GM18907 (cell line): ENCODE measurements around the gene EDC4.
"Not testable (repeated sequence)": the region's sequence is repeated elsewhere in the genome, so short reads cannot be mapped to it uniquely, and the experiment has no call there.

Experiments used
- ATAC-seq: cut with Tn5 transposase; IDR thresholded peaks from one replicate; pipeline ENCODE4 v1.9.1; 2021; ENCODE audit warnings: mild to moderate bottlenecking, moderate library complexity; ENCODE audit not compliant: unreplicated experiment

The EDC4 gene

DNA sequence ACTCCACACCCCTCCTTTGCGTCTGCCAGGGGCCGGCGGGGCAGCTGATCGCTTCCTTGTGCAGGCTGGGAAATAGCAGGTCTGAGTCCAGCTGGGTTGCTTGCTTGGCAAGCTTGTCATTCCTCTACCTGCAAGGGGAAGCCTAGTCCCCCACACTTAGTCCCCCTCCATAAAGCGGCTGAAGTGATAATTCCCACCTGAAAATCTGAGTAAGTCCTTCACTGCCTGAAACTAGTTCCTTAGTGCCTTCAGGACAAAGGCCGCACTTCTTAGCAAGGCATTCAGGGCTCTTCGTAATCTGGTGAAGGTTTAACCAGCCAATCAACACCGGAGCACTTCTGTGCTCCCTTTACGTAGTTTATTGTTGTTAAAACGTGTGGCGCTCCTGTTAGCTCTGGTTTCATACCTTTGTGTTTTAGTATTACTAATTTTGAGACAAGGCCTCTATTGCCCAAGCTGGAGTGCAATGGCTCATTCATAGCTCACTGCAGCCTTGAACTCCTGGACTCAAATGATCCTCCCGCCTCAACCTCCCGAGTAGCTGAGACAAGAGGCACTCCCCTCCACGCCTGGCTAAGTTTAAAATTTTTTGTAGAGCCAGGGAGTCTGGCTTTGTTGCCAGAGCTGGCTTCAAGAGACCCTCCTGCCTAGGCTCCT, 21.0 kb downstream of the EDC4 start:
- no peak for ATAC-seq

DNA sequence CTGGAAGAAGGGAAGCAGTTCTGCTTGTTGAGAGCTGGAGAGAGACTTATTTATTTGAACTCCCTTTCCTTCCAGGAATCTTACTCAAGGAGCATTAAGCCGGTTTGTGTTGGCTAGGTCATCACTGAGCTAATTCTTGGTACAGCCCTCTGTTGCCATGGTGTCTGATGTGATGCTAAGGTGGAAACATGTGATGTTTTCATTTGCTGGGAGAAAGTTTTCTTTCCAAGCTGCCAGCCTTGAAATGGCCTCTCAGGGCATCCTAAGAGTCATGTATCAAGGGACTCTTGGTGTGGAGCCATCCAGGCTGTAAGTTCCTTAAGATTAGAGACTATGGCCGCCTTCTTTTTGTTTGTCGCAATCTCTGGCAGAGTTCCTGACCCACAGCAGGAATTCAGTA, 24.4 kb downstream of the EDC4 start:
- no peak for ATAC-seq

DNA sequence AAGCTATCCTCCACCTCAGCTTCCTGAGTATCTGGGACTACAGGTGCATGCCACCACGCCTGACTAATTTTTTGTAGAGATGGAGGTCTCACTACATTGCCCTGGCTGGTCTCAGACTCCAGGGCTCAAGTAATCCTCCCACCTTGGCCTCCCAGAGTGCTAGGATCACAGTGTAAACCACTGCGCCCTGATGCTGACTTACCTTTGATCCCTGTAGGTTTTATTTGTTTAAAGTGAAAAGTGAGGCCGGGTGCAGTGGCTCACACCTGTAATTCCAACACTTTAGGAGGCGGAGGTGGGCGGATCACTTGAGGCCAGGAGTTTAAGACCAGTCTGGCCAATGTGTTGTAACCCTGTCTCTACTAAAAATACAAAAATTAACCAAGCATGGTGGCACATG, 28.9 kb downstream of the EDC4 start:
- ATAC-seq = no peak

DNA sequence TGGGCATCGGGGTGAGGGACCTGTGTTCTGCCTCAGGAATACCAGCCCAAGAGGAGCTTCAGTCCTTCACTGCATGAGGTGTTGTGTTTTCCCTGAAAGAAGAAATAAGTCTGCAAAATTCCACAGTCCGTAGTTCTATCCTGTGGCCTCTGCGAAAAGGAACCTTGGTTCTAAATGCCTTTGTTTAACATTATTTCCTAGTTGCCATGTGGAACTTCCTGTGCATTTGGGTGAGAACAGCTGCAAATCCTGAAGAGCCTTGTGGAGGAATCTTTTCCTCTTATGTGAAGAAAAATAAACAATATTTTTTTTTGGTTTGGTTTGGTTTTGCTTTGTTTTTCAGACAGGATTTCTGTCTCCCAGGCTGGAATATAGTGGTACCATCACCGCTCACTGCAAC, 30.0 kb downstream of the EDC4 start:
- ATAC-seq = no peak

DNA sequence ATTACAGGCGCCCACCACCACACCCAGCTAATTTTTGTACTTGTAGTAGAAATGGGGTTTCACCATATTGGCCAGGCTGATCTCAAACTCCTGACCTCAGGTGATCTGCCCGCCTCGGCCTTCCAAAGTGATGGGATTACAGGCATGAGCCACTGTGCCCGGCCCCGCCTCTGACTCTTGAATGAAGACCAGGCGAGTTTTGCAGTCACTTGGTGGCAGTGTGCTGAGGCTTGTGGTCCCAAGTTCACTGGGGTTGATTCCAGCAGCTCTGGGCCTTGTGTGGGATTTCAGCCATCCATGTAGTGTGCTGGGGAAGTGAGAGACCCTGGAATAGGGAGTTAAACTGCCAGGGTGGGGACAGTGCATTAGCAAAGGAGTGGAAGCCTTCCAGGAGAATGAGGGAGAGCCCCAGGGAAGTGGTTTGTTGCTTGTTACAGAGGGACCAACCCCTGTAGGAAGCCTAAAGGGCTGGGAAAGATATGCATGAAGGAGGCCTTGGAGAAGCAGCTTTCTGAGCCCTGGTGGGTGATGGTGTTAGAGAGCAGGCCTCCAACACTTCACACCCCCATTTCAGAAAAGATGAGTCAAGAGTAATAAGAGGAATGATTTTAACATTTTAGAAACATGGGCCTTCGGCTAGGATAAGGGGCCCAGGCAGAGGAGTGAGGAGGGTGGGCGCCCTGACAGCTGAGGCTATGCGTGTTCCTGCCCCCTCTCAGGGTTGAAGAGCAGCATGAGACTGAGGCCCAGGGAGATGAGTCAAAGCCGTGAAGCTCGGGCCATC, 34.7 kb downstream of the EDC4 start:
- ATAC-seq = no peak

DNA sequence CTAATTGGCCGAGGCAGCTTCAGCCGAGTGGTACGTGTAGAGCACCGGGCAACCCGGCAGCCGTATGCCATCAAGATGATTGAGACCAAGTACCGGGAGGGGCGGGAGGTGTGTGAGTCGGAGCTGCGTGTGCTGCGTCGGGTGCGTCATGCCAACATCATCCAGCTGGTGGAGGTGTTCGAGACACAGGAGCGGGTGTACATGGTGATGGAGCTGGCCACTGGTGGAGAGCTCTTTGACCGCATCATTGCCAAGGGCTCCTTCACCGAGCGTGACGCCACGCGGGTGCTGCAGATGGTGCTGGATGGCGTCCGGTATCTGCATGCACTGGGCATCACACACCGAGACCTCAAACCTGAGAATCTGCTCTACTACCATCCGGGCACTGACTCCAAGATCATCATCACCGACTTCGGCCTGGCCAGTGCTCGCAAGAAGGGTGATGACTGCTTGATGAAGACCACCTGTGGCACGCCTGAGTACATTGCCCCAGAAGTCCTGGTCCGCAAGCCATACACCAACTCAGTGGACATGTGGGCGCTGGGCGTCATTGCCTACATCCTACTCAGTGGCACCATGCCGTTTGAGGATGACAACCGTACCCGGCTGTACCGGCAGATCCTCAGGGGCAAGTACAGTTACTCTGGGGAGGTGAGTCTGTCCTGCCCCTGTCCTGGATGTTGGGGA, 36.3 kb downstream of the EDC4 start:
- no peak for ATAC-seq

DNA sequence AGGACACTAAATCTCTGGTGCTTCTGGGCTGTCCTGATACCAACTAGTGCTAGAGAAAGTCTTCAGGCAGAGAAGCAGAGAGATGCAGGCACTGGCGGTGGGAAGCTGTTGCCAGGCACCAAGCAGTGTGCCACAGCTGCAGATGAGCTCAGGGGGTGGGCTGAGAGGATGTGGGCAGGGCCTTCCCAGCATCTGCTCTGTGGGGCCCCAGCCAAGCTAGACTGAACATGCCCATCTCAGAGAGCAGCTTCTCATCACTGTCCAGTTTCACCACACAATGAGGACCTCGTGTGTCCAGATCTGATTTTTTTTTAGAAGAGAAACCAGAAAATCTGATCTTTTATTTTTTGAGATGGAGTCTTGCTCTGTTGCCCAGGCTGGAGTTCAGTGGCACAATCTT, 37.3 kb downstream of the EDC4 start:
- no peak for ATAC-seq

DNA sequence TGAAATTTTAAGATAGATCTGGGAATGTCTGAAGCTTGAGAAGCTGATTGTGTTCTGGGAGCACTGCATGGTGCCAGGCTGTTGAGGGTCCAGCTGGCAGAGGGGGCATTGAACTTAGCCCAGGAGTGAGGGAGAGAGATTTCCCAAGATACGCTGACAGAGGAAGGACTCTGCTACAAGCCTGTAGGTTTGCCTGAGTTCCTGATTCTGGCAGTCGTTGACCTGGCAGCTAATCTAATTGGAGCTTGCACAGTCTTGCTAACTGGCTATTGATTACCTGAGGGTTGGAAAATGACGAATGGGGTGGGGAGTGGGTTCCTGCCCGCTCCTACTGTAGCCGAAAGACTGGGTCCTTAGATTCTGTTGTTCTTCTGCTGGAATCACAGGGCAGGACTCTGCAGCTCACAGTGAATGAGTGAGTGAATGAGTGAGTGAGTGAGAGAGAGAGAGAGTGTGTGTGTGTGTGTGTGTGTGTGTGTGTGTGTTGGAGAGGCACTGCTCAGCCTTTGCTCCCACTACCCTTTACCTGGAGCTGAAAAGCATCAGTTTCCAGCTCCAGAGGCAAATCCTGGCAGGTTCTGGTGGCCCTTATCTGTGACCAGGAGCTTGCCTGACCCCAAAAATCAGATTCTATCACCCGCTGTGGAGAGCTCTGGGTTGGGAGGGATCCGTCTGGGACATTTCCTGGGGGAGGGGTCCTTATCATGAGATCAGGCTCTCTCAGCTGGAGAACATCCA, 42.1 kb downstream of the EDC4 start:
- no peak for ATAC-seq

DNA sequence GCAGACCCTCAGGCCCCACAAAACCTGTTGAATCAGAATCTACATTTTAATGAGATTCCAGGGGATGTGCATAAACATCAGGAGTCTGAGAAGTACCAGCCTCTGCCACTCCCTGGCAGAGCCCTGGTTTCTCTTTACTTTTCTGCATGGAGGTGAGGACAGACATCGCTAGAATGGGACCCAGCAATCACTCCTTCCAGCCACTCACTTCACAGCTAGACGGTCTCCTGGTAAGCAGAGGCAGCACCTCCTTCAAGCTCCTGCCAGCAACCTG, 42.6 kb downstream of the EDC4 start:
- ATAC-seq = not testable (repeated sequence)

DNA sequence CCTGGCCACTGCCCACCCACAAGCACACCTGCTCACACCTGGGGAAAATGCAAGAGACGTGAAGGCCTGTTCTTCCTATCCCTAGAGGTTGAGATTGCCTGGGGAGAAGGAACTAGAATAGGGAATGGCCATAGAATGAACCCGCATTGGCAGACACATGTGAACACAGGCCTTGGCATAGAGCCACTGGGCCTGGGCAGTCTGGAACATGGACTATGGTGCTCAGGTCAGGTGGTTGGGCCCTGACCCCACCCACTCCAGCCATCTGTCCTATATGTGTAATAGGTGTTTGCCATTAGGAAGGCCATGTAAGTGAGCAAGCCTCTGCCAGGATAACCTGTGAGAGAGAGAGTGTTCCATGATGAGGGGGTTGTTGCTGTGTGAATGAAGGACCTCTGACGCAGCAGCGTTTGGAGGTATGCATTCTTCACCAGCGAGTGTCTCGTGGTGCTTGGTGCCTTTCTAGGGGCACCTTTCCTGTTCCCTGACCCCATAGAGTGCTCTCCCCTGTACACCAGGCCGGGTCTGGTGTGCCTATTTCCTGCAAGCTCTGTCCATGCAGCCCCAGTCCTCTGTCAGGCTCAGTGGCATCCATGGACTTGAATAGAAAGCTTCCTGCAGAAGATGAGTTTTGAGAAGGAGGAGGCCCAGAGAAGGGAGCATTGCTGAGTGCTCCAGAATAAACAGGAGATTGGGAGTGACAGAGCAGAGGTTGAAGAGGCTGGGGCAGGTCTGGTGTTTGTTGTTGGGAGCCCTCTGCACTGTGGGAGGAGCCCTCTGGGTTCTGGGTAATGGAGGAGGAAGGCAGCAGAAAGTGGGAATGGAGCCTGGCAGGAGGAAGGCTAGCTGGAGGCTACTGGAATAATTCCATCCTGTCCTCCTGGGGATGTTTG, 43.2 kb downstream of the EDC4 start:
- no peak for ATAC-seq

DNA sequence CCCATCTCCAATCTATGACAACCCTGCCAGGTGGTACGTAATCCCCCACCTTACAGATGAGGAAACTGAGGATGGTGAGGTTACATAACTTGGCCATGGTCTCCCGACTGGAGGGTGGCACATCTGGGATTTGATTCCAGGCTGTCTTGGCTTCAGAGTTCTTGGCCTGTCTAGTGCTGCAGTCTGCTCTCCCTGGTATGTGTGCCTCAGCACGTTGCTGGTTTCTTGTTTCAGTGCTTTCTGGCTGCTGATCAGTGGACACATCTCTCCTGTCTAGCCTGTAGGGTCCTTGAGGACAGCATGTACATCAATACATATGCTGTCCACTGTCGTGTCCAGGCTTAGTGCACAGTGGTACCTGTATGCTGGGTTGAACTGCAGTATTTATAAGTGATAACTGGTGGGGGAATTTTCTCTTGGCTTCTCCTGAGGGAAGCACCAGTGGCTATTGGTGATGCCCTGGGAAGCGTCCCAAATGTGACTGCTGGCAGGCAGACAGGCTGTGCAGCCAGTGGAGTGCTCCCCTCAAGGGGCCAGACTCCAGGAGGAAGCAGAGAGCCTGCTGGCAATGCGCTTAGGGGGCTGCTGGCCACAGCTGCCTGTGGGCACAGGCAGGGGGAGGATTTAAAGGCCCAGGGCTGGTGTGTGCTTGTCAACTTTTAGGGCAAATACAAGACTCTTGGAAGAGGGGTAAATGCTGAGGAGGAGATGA, 44.4 kb downstream of the EDC4 start:
- no peak for ATAC-seq

DNA sequence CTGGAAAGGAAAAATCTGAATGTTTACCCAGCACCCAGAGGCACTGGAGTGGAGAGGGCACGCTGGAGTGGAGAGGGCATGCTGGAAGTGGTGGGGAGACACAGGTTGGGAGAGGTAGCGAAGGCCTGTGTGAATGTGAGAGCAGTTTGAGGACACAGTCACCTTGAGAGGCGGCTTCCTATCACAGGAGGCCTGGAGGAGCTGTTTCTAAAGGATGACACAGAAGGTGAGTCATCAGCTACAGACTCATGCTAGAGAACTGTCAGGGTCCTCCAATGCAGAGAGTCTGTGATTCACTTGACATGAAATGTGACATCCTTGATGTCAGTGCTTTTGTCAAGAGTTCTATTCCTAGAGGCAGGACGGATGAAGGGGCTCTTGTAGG, 45.0 kb downstream of the EDC4 start:
- no peak for ATAC-seq

DNA sequence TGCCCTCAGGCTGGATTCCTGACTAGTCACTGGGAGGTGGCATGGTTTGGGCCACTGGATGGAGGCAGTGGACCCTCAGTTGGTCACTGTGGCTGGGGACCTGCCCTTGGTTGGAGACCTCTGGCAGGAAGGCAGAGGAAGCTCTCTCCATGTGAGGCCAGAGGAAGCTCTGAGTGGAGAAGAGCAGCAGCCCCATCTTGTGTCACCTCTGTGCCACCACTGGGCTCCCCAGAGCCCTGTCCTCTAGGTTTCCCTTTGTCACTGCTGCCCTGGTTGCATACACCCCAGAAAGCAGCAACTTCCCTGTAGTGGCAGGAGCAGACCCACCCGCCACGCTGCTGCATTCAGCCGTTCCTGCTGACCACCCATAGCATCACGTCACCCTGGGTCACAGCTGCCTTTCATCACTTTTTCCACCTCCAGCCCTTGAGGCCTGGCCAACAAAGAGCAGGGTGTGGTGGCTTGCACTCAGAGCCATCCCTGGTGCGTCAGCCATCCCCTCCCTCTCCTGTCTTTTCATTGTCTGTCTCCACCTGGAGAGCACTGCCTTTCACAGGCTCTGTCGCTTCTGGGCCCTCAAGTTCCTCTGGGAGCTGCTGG, 46.9 kb downstream of the EDC4 start:
- no peak for ATAC-seq

DNA sequence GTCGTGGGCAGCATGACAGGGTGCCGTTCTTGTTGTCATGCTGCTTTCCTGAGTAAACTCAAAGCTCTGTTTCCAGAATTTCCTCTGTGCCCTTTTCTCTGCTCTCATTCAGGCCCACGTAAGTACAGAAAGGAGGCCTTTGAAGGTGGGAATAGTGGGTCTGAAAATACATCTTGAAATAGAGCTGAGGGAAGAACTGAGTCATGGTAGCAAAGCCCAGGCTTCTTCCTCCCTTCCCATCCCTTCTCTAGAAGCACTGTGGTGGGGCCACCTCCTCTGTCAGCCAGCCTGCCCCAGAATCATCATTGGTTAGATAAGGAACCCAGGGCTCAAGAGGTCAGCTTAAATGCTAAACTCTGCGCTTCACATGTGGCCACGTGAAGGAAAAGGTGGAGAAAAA, 49.4 kb downstream of the EDC4 start:
- ATAC-seq = no peak

DNA sequence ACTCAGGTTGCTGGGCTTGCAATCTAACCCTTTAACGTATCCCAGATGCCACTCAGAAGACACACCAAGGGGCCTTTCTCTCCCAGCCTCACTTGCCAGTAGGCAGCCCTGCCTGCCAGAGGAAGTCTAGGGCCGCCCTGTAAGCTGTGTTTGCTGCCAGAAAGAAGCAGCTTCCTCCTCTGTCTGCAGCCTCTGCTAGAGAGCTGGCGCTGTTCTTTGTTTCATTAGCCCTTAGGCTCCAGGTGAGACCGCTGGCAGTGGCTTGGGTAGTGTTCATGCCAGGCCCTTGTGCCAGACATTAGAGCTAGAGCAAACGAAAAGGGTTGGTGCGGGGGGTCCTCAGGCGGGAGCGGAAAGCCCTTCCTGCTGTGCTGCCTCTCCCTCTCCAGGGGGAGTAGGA, 49.9 kb downstream of the EDC4 start:
- no peak for ATAC-seq

DNA sequence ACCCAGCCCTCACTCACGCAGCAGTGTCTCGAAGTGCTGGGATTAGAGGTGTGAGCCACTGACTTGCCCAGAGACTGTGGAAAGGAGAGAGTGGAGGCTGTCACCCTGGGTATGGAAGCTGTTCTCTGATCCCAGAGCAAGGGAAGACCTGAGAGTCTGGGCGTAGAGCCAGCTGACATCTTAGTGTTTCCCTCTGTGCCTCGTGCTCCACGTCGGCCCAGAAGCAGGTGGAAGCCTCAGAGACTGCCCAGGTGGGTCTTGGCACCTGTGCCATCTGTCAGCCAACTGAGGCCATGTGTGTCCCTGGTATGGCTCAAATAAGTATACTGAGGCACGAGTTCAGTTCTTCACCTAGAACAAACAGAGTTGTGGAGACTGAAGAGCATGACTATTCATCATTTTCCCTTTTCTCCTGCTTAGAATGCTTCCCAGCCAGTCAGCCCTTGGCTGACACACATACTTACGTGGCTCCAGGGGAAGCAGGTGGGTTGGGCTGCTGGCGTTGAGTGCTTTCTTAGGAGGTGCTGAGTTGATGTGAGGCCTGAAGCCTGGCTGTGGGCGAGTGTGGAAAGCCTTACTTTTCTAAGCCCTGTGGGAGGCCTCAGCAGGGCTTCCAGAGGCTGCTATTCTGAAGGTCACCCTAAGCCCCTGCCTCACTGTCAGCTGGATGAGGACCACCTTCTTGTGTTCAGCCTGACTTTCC, 50.7 kb downstream of the EDC4 start:
- no peak for ATAC-seq

DNA sequence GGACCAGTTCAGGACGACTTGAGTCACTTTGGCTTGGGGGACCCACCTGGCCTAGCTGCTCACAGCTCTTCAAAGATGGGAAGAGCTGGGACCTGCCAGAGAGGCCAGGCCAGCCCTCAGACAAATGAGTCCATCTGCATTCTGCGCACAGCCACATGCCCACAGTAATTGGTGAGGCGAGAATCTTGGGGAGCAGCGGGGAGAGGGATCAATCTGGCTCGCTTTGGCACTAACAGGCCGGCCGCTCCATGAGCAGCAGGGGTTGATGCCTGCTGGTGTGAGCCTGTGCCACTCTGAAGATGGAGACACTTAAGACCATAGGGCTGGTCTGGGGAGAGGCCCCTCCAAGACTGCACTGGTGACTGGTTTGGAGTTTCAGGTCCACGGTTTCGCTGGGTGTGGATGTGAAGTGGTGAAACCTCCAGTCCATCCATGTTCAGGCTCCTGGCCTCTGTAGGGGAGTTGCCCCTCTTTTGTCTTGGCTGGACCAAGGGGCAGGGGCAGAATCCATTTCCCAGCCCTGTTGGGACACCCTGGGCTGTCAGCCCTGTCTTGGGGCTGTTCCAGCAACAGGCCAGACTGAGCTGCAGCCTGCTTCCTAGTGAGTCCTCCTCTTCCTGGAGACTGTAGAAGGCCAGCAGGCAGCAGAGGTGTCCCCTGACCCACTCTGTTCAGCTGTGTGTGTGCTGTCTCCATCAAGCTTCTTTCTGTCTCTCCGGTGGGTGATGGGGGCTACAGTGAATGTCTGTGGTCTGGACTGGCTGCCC, 51.5 kb downstream of the EDC4 start:
- no peak for ATAC-seq

DNA sequence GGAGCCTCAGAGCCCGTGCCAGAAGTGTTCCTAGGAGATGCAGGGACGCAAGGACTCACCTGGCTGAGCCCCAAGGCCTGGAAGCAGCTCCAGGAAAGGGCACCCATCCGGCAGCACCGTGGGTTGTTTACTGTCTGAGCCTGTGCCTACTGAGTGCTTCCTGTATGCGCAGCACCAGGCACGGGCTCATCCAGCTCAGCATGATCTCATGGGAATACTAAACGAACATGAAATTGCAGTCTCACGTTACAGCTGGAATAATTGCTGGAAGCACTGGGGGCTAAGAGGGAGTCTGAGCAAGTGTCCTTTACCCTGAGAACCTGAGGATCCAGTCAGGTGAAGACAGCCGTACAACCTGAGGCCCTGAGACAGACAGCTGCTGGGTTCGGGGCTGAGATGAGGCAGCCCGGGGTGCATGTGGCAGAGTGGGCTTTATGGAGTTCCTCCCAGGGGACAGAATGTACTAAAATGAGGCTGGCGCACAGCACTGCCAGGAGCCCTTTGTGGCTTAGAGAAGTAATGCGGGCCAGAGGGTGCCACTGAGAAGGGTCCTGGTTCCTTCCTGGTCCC, 53.4 kb downstream of the EDC4 start:
- ATAC-seq = no peak
